NCI-H2196 treated with DMSO at 0.1 percent for 48 hours (cell line): ENCODE measurements around the gene MTMR12.
"Not testable (repeated sequence)": the region's sequence is repeated elsewhere in the genome, so short reads cannot be mapped to it uniquely, and the experiment has no call there.

Experiments
- DNase-seq: peaks from one replicate; lab custom pipeline; 2025; ENCODE audit not compliant: unreplicated experiment; lab: John Stamatoyannopoulos, UW

MTMR12 gene

GRCh38 chr5:32299059-32299677 is 13.6 kb downstream of the MTMR12 start:
- no peak for DNase-seq

- DNase-seq = no peak
Observed at GRCh38 chr5:32298059-32298415, 14.7 kb downstream of the MTMR12 start.

GRCh38 chr5:32297181-32298058 is 15.3 kb downstream of the MTMR12 start:
- no peak for DNase-seq

- not testable (repeated sequence) for DNase-seq
Observed at GRCh38 chr5:32295966-32296772, 16.6 kb downstream of the MTMR12 start.

GRCh38 chr5:32291591-32291990 is 21.1 kb downstream of the MTMR12 start:
- no peak for DNase-seq

- no peak for DNase-seq
Observed at GRCh38 chr5:32290922-32291321, 21.8 kb downstream of the MTMR12 start.

- not testable (repeated sequence) for DNase-seq
Observed at GRCh38 chr5:32290501-32290900, 22.2 kb downstream of the MTMR12 start.

GRCh38 chr5:32289986-32290385 is 22.8 kb downstream of the MTMR12 start:
- DNase-seq = not testable (repeated sequence)

GRCh38 chr5:32288135-32288534 is 24.6 kb downstream of the MTMR12 start:
- DNase-seq = not testable (repeated sequence)

- DNase-seq = not testable (repeated sequence)
Observed at GRCh38 chr5:32287525-32287924, 25.2 kb downstream of the MTMR12 start.

- DNase-seq = no peak
Observed at GRCh38 chr5:32285510-32286138, 27.1 kb downstream of the MTMR12 start.

- no peak for DNase-seq
Observed at GRCh38 chr5:32283539-32284377, 29.0 kb downstream of the MTMR12 start.

- DNase-seq = no peak
Observed at GRCh38 chr5:32283061-32283460, 29.7 kb downstream of the MTMR12 start.

GRCh38 chr5:32282633-32283032 is 30.1 kb downstream of the MTMR12 start:
- DNase-seq = no peak

- DNase-seq = not testable (repeated sequence)
Observed at GRCh38 chr5:32281378-32282133, 31.2 kb downstream of the MTMR12 start.

GRCh38 chr5:32280656-32281081 is 32.1 kb downstream of the MTMR12 start:
- no peak for DNase-seq

- DNase-seq = no peak
Observed at GRCh38 chr5:32279786-32280185, 33.0 kb downstream of the MTMR12 start.

GRCh38 chr5:32279223-32279622 is 33.5 kb downstream of the MTMR12 start:
- no peak for DNase-seq

- no peak for DNase-seq
Observed at GRCh38 chr5:32278406-32278805, 34.3 kb downstream of the MTMR12 start.
